ENCODE results near the gene ANKMY2. TPM values are rescaled to one million over a fixed set of nuclear protein-coding genes. Genes with fewer than 3 reads are reported as not detected.

Gene ANKMY2
- total RNA-seq, 1 donor = 26.8 TPM

- Histone ChIP-seq H4K20me1 (ENCODE audit: insufficient read depth, low read length) (no peaks in the 10 kb centered on the region), H3K9me3 (ENCODE audit: low read depth, low read length) (no peaks in the 10 kb centered on the region), H3K27ac (ENCODE audit: low read depth, low read length) (no peak overlapping the region), H3K79me2 (ENCODE audit: insufficient read depth, low read length) (no peaks in the 10 kb centered on the region), H3K36me3 (ENCODE audit: insufficient read depth, low read length) (no peaks in the 10 kb centered on the region), H3K27me3 (ENCODE audit: insufficient read depth, low read length) (no peaks in the 10 kb centered on the region), H3K4me2 (ENCODE audit: insufficient read depth, low read length) (no peak overlapping the region), H3K4me3 (ENCODE audit: insufficient read depth, low read length) (no peak overlapping the region), H2AFZ (ENCODE audit: low read length) (no peak overlapping the region), H3K4me1 (ENCODE audit: insufficient read depth, low read length) (no peaks in the 10 kb centered on the region)
- DNase-seq (ENCODE audit: insufficient read length, low spot score, missing footprints) = no peak
- TF ChIP-seq CTCF (IDR thresholded peaks at IDR 0.05; ENCODE audit: extremely low read depth, low read depth, low read length) = no peak
Measured at GRCh38 chr7:16550671-16551070, 94.9 kb downstream of the ANKMY2 start.

Other genes starting within 250 kb of the ANKMY2 start
- gene CRPPA, start 224.2 kb downstream of the ANKMY2 start, total RNA-seq = 2.4 and 3.3 TPM in 2 replicates
- under 0.01 TPM in 1 of 2 replicates, not detected in the other for gene SOSTDC1, start 180.0 kb downstream of the ANKMY2 start, total RNA-seq
- not detected in 2 replicates for gene LRRC72, start 118.9 kb downstream of the ANKMY2 start, total RNA-seq
- gene BZW2, start 427 bp upstream of the ANKMY2 start, total RNA-seq = 45.4 and 52.8 TPM in 2 replicates
- 1.8 TPM in 2 replicates for gene TSPAN13, start 108.0 kb upstream of the ANKMY2 start, total RNA-seq
- not detected in 2 replicates for gene AGR2, start 159.2 kb upstream of the ANKMY2 start, total RNA-seq
- gene AGR3, start 236.2 kb upstream of the ANKMY2 start, total RNA-seq = not detected in 2 replicates